Psoas muscle (tissue), 8 donors: Measurements from ENCODE around the gene POU6F1. TPM values are rescaled to one million over a fixed set of nuclear protein-coding genes. Genes with fewer than 3 reads are reported as not detected.

Experiments used
- ATAC-seq, 4 donors: fragments of 200-7000 bp; cut with Tn5 transposase; one replicate each; pipeline ENCODE4 v1.9.1; 2020; ENCODE audit warnings: moderate library complexity in 3 of 4, mild to moderate bottlenecking in 2 of 4
- DNase-seq, 2 donors: peaks; one replicate each; pipeline ENCODE4 v3.0.0-alpha.2; 2020
- H3K27ac ChIP-seq: fragments of 200-600 bp; one replicate; pipeline ENCODE4 v1.8.0; 2022
- H3K27me3 ChIP-seq, 3 donors: fragments of 200-600 bp in 1 of 3; one replicate each; pipeline versions ENCODE4 v1.6.1 to v1.8.0; 2013 to 2022; ENCODE audit warnings: low read length in 2 of 3, mild to moderate bottlenecking in 2 of 3, moderate library complexity in 1 of 3; ENCODE audit not compliant: insufficient read depth in 3 of 3
- H3K36me3 ChIP-seq, 2 donors: fragments of 200-600 bp in 1 of 2; one replicate each; pipeline versions ENCODE4 v1.6.1 to v1.8.0; 2013 to 2022; ENCODE audit warnings: low read depth in 1 of 2, mild to moderate bottlenecking in 1 of 2, moderate library complexity in 1 of 2; ENCODE audit not compliant: insufficient read depth in 1 of 2
- H3K4me1 ChIP-seq: fragments of 200-600 bp; one replicate; pipeline ENCODE4 v1.8.0; 2022
- H3K4me3 ChIP-seq: fragments of 200-600 bp; one replicate; pipeline ENCODE4 v1.8.0; 2022; ENCODE audit warnings: mild to moderate bottlenecking
- H3K9me3 ChIP-seq: fragments of 200-600 bp; one replicate; pipeline ENCODE4 v1.8.0; 2022
- CTCF ChIP-seq: fragments of 200-600 bp; IDR thresholded peaks from one replicate; pipeline ENCODE4 v1.8.0; 2022; ENCODE audit warnings: antibody characterized with exemption
- WGBS, 3 donors: extraction: QIAGEN DNeasy Blood & Tissue Kit; methylation state at CpG; one replicate each; pipeline versions ENCODE4 v1.1.6 to v1.1.7; 2013; 5-methylcytosine and 5-hydroxymethylcytosine counted together
- intact Hi-C, 2 donors: fragments of 100-400 bp; cut with DNase I; formaldehyde crosslinking; loops; one replicate each; pipeline versions ENCODE4 v1.11.0 to v1.14.2; 2022
- polyA plus RNA-seq, 3 donors: library from polyadenylated mRNA; stranded (reverse); fragments of 200-250 nt; gene quantifications; one replicate each; pipeline ENCODE4 v1.2.3, GENCODE V29; 2013
- total RNA-seq, 4 donors: library from RNA; stranded (reverse); fragmentation: NEBNext Ultra II Directional in 2 of 4; extraction: Animal tissue kit (Norgen Biotek cat#: 25700) in 2 of 4; gene quantifications; one replicate each; pipeline versions ENCODE4 v1.2.1 to v1.2.4, GENCODE V29; 2021 to 2023
- donor health status: healthy with polysubstance abuse.
- donor health status: DM: no; HTN: no; CAD: no; lungs with moderate emphysema.
- donor health status: Bipolar disorder and iron deficiency.
- donor health status: healthy.
- donor health status: DM: yes; HTN: yes; CAD: no.
- donor health status: DM: no; HTN: no; CAD: no.
- donor health status: DM: no; HTN: no; CAD: no.
- donor health status: DM: yes; HTN: yes; CAD: no.

Gene POU6F1
- total and polyA plus RNA-seq, 7 donors: 2.3 to 20.9 (median 10.3) TPM

- no peak overlapping the region for H3K4me3 ChIP-seq
- intact Hi-C loops: no loop called here
- no peaks in the 10 kb centered on the region for H3K9me3 ChIP-seq
- H3K36me3 ChIP-seq: no peaks in the 10 kb centered on the region
- H3K27me3 ChIP-seq: no peaks in the 10 kb centered on the region
- DNase-seq (no peak), ATAC-seq (no peak)
- TF ChIP-seq CTCF: no peak
- 63 to 67% (median 64%) methylated on average over 3 of the region's 3 CpGs for WGBS, 3 donors
- H3K4me1 ChIP-seq: peaks cover 5% of the 10 kb centered on the region
- no peak overlapping the region for H3K27ac ChIP-seq
These were observed 67.1 kb downstream of the POU6F1 start for GRCh38 chr12:51150777-51151176.

GRCh38 chr12:51147309-51147708 lies 70.6 kb downstream of the POU6F1 start:
- intact Hi-C loops: no loop called here
- 79 to 90% (median 84%) methylated on average over 1 of the region's 1 CpG for WGBS, 3 donors
- no peak for TF ChIP-seq CTCF
- no peak overlapping the region for H3K4me3 ChIP-seq
- no peaks in the 10 kb centered on the region for H3K27me3 ChIP-seq
- no peak for ATAC-seq
- no peaks in the 10 kb centered on the region for H3K36me3 ChIP-seq
- no peaks in the 10 kb centered on the region for H3K9me3 ChIP-seq
- peaks cover 5% of the 10 kb centered on the region for H3K4me1 ChIP-seq
- DNase-seq: no peak
- no peak overlapping the region for H3K27ac ChIP-seq

- ATAC-seq (no peak), DNase-seq (no peak)
- TF ChIP-seq CTCF: no peak
- intact Hi-C loops: no loop called here
- no peak overlapping the region for H3K27ac ChIP-seq
- 95 to 99% (median 98%) methylated on average over 3 of the region's 3 CpGs for WGBS, 3 donors
- H3K4me3 ChIP-seq: no peak overlapping the region
- no peaks in the 10 kb centered on the region for H3K4me1 ChIP-seq
- H3K36me3 ChIP-seq: peaks cover 0 to 24% of the 10 kb centered on the region in 2 donors
- no peaks in the 10 kb centered on the region for H3K27me3 ChIP-seq
- no peaks in the 10 kb centered on the region for H3K9me3 ChIP-seq
These were observed 78.5 kb downstream of the POU6F1 start for GRCh38 chr12:51139292-51139844.

Other genes with a start within 250 kb of the POU6F1 start
- 10 to 100 TPM; 15.7 to 55.3 (median 36.6) TPM for gene SLC11A2, start 191.7 kb downstream of the POU6F1 start, total RNA-seq
- 10 to 100 TPM; 18.8 to 40.2 (median 26.1) TPM for gene SLC11A2, start 191.7 kb downstream of the POU6F1 start, polyA plus RNA-seq
- 10 to 100 TPM; 22.2 to 29.5 (median 28.3) TPM for gene LETMD1, start 169.7 kb downstream of the POU6F1 start, total RNA-seq
- gene LETMD1, start 169.7 kb downstream of the POU6F1 start, polyA plus RNA-seq: 10 to 100 TPM; 17.4 to 41.5 (median 24.9) TPM
- 10 to 100 TPM; 17.8 to 26.6 (median 18.5) TPM for gene CSRNP2, start 134.5 kb downstream of the POU6F1 start, total RNA-seq
- 10 to 100 TPM in 2 of 3 donors, 1 to 10 TPM in 1; 9.2 to 50.5 (median 11.9) TPM for gene CSRNP2, start 134.5 kb downstream of the POU6F1 start, polyA plus RNA-seq
- 10 to 100 TPM; 15.7 to 24.6 (median 21.2) TPM for gene TFCP2, start 44.9 kb downstream of the POU6F1 start, total RNA-seq
- gene TFCP2, start 44.9 kb downstream of the POU6F1 start, polyA plus RNA-seq: 10 to 100 TPM in 2 of 3 donors, 1 to 10 TPM in 1; 7.8 to 16.4 (median 15.1) TPM
- gene DAZAP2, start 20.8 kb upstream of the POU6F1 start, total RNA-seq: 100 to 1,000 TPM in 2 of 4 donors, 10 to 100 TPM in 2; 62.4 to 157 (median 105) TPM
- 100 to 1,000 TPM; 149 to 217 (median 199) TPM for gene DAZAP2, start 20.8 kb upstream of the POU6F1 start, polyA plus RNA-seq
- gene SMAGP, start 52.4 kb upstream of the POU6F1 start, total RNA-seq: 1 to 10 TPM; 1.8 to 2.9 (median 2.2) TPM
- gene SMAGP, start 52.4 kb upstream of the POU6F1 start, polyA plus RNA-seq: 1 to 10 TPM; 2.1 to 5.2 (median 2.4) TPM
- gene BIN2, start 106.1 kb upstream of the POU6F1 start, total RNA-seq: 1 to 10 TPM in 3 of 4 donors, under 1 TPM in 1; 0.81 to 2.0 (median 1.4) TPM
- gene BIN2, start 106.1 kb upstream of the POU6F1 start, polyA plus RNA-seq: under 1 TPM; 0.37 to 0.47 (median 0.40) TPM
- gene CELA1, start 128.6 kb upstream of the POU6F1 start, total RNA-seq: not detected
- not detected for gene CELA1, start 128.6 kb upstream of the POU6F1 start, polyA plus RNA-seq
- 1 to 10 TPM in 2 of 4 donors, under 1 TPM in 2; 0.36 to 2.1 (median 0.84) TPM for gene GALNT6, start 173.3 kb upstream of the POU6F1 start, total RNA-seq
- gene GALNT6, start 173.3 kb upstream of the POU6F1 start, polyA plus RNA-seq: under 1 TPM; 0.10 to 0.40 (median 0.14) TPM
- gene SLC4A8, start 206.8 kb upstream of the POU6F1 start, total RNA-seq: under 1 TPM in 3 of 4 donors, not detected in 1; 0.02 to 0.91 (median 0.16) TPM
- gene SLC4A8, start 206.8 kb upstream of the POU6F1 start, polyA plus RNA-seq: under 1 TPM; 0.03 to 0.23 (median 0.03) TPM